Islet precursor cell (in vitro differentiated cells): ENCODE measurements around the gene GID8.

ENCODE experiments used
- DNase-seq: peaks from one replicate; pipeline ENCODE4 v3.0.0-alpha.2; 2018

Gene GID8

DNA sequence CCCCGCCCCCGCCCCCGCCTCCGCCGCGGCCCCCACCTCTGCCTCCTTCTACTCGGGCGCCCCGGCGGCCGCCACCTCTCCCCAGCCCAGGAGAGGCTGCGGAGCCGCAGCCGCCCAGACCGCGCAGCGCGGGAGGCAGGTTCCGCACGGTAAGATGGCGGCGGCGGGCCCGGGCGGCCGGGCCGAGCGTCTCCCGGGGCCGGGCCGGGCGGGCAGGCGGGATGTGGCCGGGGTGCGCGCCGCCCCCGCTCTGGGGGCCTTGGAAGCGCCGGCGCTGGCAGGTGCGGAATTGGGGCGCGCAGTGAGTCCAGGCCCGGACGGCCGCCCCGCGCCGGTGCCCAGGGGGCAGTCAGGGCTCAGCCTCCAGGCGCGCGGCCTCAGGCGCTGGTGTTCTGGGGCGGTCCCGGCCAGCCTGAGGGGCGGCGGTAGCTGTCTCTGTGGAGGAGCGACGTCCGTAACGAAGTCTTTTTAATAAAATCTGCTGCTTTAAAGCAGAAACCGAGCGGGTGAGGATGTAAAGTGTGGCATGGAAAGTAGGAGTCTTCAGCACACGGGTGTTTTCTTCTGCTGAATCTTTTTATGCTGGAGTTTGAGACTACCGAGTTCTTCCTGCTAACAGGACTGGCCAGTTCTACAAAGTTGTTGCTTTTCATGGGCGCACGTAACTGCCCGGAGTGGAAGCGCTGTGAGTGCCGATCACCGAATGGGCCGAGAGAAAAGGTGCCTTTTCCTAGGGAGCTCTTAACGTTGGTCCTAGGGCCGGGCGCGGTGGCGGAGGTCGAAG, at the start of gene GID8:
GID8 (plus strand) TSS at position 43 of the 784 bp plus-strand sequence. CDS start 3,356 bp downstream, outside the sequence.
- DNase-seq, result no peak

DNA sequence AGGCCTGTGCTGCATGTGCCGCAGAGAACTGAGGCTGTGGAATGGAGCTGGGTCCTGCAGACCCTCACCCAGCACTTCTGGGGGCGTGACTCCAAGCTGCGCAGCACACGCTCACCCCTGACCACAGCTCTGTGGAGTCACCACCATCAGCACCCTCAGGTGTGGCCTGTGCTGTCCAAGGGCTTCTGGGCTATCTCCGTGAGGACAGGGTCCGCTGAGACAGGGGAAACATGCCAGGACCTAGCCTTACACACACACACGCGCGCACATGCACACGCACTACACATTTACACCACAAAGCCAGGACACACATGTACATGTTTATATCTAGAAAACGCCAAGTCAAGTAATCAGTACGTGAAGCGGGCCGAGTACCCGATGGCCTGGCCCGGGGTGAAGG, 49.5 kb upstream of the GID8 start:
- DNase-seq, result no peak

DNA sequence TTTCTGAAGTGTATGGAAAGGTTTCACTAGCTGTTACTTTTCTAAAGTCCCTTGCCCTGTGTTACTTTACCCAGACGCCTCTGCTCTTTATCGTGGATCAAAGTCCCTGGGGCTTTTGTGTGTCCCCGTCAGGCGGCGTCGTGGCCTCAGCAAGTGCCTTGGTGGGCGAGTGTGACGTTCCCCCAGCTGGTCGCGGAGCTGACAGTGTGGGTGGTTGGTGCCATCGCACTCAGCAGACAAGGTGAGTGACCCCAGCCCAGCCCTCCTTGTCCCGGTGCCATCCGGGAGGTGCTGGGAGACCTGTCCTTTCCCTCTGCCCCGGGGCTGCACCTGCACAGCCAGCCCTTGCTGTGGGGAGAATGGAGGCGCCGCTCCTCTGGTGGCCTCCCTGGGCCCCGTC, 49.0 kb upstream of the GID8 start:
- DNase-seq, result no peak

DNA sequence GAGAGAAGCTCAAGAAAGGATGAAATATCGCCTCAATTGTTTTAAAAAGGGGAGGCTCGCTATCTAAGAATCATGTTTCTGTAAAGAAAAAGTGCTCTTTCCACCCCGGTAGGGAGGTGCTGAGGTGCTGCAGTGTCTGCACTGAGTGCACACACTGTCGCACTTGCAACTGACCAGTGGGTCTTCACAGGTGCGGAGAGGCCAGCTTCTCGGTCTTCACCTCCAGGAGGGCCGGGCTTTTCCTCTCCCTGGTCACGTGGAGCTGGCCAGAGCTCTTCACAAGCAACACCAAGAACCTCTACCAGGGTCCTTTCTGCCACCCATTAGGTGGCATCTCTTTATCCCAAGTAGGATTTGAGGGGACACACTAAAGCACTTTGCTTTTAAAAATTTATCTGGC, 48.5 kb upstream of the GID8 start:
- no peak for DNase-seq

DNA sequence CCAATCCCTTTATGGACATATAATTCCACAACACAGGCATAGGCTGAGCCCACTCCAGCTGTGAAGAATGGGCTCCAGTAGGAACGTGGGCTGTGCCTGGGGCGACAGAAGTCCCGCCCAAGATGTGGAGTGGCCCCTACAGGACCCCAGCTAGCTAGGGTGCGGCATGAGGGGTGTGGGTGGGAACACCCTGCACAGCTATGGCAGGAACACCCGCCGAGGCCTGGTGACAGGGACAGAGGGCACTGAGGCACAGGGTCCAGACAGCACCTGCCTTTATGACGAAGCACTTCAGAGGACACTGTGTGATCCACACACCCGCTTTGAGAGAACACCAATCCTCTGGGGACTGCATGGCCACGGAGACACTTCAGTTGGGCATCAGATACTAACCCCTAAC, 48.1 kb upstream of the GID8 start:
- DNase-seq, result no peak

DNA sequence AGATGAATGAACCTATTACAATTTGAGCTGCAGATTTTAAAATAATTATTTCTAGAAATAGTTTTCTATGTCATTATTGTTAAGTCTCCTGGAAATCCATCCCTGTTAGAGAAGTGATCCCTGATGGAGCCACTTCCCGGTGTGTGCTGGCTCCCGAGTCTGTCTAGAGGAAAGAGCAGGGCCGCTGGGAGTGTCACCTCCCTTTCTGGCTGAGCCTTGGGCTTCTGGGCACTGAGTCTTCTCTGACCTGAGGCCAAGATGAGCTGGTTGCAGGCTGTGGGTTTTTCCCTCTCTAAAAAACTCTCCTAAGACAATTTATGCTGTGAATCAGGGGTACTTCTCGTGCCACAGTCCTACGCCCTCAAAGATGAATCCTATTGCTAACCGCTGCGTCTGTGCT, 47.5 kb upstream of the GID8 start:
- DNase-seq, result no peak

DNA sequence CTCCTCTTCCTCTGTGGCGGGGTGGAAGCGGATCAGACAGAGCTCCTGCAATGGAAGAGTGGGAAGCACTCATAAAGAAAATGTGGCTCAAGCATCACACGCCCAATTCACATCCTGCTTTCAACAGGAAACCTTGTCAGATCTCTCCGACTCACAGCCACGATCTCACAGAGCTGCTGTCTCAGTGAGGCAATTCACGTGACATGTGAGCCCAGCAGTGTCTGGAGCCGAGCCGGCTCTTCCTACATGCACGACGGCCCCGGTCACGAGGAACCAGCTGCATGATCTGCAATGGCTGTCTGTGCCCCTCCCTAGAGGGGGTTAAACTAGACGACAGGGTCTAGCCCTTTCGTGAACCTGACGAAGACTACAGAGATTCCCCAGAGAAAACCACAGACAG, 46.8 kb upstream of the GID8 start:
- no peak for DNase-seq

DNA sequence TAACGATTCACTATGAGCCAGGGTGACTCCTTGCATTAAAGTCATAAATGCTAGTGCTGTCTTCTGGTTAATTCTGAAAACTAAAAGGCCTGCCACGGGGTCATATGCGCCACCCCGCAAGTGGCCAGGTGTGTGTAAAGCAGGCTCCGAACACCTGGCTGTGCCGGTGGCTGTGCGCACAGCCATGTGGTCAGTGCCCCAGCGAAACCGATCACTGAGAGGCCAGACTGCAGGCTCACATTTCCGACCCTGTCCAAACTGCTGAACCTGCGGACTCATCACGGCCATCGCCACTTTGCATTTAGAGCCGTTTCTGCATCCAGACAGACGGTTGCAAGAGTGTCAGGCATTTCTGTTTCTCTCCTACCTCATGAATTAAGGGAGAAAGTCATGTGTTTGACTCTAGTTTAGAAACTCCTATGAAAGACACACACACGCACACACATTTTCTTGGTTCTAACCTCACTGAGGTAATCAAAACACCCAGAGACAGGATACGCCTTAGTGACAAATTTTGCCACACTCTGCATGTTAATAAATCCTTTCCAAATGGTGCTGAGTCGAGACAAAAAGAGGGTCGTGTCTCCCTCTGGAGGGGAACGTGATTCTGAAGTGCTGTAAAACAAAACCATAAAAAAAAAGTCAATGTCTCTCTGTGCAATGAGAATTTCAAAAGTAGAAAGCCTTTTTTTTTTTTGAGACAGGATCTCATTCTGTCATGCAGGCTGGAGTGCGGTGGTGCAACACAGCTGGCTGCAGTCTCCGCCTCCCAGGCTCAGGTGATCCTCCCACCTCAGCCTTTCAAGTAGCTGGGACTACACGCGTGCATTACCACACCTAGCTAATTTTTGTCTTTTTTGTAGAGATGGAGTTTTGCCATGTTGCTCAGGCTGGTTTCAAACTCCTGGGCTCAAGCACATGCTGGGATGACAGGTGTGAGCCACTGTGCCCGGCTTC, 45.3 kb upstream of the GID8 start:
- DNase-seq, result no peak

DNA sequence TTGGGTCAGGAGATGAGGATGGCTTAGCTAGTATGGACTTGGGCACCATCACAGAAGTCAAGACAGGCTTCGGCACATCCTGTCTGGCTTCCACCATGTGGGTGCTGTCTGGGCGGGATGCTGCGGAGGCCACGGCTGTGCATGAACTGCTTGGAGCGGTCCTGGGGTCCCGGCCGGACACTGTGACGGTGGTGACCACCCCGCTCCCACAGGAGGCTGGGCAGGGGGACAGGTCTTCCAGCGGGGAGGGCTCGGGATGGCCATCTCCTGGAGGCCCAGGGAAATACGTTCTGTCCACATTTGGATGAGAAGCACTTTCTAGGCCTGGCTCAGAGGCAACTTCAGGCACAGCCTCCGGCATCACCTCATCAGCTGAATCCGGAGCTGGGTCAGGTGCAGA, 44.2 kb upstream of the GID8 start:
- DNase-seq, result no peak

DNA sequence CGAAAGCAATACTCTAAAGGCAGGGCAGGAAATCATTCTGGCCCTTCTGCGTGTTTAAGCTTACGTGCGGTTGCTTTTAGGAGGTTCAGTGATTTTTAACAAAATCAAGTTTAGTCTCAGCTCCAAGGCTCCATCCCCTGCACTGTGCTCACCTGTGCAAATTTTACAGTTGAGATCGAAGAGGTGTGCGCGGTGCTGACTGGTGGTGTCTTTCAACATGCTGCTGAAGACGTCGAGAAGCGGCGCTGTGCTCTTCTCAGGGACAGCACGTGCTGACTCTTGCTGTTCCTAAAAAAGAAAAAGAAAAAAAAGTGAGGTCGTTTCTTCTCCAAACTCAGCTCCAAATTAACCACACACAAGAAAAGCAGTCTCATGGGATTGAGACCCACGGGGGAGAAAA, 43.7 kb upstream of the GID8 start:
- DNase-seq, result no peak

DNA sequence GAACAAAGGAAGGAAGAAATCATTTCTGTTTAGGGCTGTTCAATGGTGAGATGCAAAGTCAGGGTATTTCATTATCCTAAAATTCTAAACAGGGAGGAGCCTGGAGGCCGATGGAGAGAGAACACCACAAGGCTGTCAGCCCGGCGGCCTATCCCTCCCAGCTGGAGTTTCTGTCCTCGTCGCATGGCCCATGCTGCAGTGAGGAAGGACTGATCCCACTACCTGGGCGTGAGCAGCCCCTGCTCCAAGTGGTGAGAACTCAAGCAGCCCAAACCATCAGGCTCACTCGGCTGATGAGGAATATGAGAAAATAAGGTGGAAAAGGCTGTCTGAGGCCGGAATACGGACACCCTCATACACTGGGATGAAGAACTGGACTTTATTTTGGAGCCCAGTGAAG, 42.4 kb upstream of the GID8 start:
- no peak for DNase-seq

DNA sequence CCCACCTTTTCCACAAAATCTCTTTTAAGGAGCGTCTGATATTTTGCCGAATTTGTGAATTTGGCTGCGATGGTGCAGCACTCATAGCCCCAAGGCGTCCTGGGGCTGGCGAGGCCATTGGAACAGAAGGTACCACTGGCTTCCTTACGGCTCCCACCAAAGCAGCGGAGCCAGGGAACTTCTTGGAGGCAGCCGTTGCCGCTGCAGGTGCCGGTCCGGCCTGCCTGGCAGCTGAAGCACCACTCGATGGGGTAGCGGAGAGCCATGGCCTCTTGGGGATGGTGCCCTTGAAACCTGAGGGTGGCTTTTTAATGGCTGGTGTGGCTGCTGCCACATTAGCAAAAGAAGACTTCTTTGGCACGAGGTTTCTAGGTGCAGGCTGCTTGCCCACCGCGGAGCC, 41.4 kb upstream of the GID8 start:
- no peak for DNase-seq

DNA sequence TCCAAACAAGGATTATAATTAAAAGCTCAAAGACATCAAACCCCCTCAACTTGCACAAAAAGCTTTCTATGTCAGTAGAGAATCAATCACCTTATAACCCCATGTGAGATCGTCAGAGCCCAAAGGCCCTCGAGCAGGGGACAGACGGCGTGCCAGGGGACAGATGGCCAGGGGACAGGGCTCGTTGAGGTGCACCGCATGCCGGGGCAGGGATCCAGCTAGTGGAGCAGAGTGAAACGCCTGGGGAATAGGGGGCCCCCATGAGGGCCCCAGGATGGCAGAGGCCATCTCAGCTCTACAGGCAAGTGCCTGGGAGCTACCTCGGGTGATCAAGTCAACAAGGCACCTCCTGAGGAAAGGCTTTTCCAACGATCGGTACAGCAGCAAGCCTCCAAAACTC, 40.3 kb upstream of the GID8 start:
- DNase-seq, result no peak

DNA sequence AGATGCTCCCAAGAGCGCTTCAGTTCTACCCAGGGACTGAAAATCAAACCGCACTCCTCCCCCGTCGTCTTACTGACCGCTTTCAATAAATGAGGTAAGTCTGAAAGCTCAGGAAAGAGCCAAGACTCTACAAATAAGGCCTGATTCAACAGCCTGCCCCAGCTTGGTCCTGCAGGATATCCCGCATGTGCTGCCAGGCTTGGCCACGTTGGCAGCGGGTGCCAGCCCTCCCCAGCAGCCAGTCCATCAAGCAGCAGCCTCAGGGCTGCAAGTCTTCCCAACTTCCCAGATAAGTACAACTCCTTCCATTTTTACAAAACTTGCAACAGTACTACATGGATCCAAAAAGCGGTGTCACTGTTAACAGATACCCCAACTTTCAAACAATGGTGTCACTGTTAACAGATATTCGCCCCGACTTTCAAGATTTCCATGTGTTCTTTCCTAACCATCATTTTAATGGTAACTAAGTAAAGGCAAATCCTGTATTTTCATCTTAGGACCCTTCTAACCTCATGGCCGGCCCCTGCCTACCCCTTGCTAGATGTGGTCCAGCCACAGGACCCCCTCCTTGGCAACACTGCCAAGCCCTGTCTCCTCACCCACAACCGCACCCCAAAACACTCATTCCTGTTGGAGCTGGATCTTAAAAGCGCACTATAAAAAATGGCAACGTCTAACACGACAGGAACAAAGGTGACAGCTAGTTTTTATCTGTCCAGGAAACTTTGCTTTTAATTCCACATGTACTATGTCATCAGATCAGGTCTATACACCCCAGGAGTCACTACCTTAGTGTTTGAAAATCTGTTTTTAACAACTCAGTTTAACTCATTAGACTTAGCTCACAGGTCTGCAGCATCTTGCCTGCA, 39.6 kb upstream of the GID8 start:
- no peak for DNase-seq

DNA sequence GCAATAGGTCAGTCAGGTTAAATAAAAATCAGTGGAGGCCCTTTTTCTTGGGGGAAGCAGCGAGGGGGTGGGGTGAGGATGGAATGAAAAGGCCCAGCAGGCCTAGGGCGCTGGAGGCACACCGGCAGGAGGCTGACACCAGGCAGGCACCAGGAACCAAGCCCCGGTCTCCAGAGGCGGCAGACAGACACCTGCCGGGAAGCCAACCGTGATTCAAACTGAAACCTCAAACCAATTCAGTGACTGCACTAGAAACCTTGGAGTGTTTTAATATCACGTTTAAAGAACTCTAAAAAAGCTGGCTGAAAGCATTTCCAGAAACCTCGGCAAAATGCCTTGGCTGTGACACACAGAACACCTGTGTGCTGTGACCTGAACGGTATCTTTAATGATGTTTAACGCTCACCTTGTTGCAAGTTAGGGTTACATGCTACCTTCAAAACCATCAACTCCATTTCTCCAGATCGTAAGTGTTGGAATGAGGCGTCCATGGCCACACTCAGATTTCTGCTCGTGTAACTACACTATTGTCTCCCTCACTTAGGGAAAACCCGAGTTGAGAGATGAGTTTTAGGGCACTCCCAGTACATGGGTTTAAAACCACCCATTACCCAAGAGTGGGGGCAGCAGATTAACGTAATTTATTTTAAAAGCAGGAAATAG, 38.8 kb upstream of the GID8 start:
- DNase-seq, result no peak

DNA sequence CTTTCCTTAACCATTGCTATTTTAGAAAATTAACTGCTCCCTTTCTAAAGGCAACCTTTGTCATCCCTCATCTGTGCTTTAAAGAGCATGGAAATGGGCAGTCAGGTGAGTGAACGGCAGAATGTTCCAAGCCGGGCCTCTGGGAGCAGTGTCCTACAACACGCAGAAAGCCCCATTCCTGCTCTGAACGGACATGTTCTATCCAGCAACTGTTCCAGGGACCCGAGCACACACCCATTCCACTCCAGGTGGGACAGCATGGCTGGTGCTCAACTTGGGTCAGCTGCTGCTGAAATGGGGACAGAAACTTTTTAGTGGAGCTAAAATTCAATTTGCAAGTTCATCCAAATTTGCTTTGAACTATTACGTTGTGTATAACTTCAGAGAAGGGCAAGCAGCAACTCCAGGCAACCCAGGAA, 38.3 kb upstream of the GID8 start:
- no peak for DNase-seq

DNA sequence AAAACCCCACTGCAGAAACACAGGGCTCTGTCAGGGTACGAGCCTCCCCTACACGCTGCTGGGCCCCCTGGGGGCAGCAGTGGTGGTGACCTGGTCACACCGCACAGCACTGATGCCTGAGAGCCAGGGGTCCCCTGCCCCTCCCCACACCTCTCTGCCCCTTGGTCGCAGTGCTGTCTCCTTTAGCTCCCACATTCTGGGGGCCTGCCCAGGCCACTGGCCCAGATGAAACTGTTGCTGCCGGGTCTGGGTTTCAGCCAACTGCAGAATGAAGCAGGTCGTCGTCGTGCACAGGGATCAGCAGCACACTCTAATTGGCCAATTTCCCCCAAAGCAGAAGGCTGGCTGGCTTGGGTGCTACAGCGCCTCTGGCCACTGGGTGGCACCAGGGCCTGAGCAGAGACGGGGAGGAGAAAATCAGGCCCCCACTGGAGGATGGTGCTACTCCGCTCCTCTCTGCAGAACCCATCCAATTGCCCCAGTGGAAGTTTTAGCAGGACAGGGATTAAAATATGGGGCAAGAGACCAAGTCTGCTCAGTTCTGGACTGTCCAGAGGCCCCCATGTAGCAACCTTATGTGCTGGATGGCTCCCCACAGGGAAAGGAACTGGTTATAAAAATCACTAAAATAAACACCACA, 37.8 kb upstream of the GID8 start:
- DNase-seq, result peak; percentile 92

DNA sequence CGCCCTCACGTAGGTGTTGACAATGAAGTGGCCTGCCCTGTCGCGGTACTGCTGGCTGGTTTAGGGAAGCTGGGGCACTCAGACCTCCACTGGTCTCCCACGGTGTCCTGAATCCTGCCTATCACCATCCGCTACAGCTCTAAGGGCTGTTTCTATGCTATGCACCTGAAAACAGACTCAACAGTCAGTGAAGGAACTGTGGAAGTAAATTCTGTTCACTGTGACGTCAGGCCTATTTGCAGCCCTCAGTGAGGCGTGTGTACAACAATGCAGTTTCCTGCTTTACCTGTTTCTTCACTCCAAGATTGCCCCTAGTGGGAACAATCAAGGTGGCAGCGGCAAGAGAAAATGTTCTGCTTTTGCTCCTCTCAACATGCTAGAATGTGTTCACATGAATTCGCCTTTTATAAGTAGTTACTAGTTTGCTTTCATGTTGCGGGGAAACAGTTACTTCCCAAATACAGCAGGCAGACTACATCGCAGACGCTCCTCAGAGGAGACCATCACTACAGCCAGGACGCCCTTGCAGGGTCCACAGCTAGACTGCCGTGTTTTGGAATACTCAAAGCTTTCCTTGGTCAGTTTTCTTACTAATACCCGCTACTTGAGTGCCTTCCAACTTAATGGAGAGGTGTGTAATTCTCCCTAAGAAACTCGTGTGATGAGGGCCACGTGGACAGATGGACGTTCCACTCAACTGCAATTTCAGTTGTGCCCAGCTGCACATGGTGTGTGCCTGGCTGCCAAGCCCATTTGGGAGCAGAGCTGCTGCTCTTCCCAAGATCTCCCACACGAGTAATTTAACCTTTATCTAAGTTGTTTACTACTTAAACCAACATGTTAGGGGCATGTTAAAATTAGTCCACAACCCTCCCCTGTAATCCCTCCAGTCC, 37.0 kb upstream of the GID8 start:
- DNase-seq, result peak; percentile 80

DNA sequence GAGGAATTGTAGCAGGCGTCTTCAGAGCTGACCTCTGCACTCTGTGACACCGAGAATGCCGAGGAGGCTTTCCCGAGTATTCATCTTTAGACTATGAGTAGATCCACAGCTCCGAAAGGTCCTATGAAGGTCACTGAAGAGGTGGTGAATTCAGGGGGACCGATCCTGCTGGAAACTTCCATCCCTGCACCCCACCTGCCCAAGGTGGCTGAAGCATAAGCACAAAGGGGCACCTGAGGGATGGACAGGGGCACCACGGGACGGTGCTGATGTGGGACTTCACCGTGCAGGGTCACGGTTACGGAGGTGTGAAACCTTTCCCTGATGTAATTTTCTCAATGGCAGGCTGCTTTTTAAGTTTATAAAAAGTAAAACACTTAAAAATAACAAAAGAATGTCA, 36.1 kb upstream of the GID8 start:
- DNase-seq, result no peak

DNA sequence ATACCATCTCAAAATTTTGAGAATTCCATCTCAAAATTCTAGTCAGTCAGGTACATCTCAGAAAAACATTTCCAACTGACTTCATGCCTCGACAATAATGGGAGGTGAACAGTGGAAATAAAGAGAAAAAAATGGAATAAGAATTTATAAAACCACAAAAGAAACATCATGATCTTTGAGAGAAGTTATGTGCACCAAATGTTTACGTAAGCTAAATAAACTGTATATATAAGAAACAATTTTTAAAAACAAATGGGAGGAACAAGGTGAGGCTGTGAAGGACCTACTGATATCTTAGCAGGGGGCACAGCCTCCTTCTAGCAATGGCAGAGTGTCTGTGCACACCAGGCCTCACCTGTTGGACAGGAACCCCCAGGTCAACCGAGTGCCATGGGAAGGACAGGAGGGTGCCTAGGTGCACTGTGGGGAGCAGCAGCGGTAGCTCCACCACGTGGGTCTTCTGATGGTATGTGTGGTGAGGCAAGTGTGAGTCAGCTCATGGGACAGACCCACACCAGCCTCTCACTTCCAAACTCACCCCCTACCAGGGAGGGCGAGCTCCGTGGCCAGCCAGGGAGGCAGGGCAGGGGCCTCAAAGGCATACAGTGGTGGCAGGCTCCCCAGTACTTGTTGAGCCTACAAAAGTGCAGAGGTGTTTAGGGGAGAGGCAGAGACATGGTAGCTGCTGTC, 34.9 kb upstream of the GID8 start:
- DNase-seq, result no peak
